HK-2 (cell line): ENCODE data around the gene ULK4.

Experiments
- DNase-seq: peaks from one replicate; pipeline ENCODE4 v3.0.0-alpha.2; 2018; ENCODE audit not compliant: unreplicated experiment

ULK4 gene

DNA sequence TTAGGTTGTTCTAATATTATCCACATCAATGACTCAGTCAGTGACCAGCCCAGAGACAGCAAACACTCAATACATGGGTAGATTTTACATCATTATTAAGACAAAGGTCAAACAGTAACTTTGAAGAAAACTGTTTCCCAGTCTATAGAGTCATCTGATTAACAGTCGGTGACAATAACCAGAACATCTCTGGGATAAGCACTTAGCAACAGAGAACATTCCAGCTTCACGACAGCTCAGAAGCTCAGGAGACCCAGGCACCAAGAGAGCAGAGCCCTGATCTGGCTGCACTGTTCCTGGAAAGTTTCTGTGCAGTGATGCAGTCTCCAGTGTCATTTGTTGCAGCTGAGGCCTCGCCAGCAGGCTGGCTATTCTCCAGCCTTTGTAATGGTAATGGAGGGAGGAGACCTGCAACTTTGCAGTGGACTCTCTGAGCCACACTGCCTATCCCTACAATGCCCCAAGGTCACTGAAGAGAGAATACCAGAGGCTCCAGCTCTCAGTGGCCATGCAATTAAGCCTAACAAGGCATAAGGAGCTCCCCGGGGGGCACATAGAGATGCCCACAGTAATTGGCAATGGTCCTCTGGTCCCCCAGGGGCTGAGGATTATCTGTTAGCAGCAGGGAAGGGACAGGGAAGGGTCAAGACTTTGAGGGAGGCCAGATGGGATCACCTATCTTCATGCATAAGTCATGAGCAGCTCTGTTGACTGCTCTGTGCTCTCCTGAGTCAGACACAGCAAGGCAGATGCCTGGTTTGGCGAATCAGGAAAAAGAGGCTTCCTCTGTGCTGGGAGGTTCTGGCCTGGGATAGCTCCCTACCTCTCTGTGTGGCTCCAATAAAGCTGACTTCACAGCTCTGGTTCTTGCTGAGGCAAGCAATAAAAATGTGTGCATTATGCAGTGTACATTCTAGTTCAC lies 599.0 kb downstream of the ULK4 start:
- DNase-seq = no peak

DNA sequence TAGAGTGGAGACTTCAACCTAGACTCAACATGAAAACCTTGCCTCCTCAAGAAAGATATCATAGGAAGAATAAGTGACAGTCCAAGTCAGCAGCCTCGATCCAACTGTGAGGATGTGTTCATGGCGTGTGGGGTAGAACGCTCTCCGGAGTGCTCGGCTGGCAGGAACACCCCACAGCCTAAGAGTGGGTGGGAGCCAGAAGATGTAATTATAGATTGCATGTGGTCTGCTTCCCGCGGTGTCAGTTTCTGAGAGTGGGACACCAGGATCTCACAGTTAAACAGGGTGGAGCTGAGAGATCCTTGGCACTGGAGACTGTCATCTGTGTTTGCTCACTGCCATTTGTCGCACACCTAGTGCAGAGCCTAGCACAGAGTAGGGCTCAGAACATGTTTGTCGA lies 604.6 kb downstream of the ULK4 start:
- no peak for DNase-seq

DNA sequence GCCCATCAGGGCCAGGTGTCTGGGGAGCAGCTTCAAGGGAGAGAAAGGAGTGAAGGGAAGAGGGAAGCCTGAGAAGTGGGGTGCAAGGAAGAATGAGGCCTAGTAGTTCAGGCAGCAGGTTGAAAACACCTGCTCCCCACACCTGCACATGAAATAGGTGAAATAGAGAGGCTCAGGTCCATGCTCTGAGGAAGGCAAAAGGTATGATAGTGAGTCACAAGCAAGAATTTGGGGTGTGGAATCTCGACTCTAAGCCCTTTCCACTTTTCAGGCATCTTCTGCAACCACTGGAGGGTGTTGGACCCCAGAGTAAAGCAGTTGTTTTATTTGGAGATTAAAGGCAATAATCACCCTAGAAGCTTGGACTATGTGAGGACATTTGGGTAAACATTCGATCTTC lies 605.1 kb downstream of the ULK4 start:
- DNase-seq = no peak

DNA sequence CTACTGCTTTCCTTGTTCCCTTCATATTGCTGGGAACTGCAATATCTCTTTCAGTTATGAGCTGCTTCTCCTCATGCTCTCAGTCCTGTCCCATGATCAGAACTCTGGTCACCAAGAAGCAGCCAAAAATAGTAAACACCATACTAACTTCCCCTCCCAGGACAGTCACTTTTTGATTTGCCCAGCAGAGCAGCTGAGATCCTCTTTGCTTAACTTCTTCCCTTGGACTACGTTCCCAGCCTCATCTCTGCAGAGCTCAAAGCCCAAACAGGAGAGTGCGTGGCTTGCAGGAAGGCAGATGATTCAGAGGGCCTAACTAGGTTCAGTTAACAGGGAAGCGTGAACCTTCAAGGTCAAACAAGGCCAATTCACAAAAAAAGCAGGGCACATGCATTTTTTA lies 609.4 kb downstream of the ULK4 start:
- DNase-seq = no peak

DNA sequence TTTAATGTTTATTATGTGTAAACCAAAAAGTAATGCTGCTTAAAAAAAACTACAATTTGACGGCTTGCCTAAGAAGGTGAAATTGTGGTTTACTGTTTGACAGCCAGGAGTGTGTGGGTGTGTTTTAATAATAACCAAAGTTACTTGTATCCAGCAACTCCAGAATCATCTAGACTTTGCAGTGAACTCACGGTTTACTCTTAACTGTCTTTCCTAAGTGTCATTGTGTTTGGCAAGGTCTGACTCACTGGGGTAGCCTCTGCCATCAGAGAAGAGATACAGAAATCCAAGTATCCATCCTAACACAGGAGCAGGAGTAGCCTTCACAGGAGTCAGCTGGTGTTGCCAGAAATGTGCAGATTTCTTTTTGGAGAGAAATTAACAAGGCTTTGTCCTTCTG lies 611.5 kb downstream of the ULK4 start:
- DNase-seq = no peak

DNA sequence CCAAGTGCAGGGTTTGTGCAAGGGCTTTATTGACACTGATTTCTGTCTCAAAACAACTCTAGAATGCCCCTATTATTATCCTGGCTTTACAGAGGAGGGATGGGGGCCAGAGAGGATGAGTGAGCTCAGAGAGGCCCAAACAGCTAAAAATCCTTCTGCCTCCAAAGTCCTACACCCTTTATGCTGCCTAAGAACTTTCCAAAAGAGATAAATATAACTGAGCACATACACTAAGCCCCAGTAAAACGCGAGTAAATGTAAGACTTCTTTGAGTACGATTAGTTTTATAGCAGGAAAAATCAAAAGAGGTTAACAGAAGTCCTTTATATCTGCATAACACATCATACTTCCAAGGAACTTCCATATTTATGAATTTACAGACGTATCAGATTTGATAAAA lies 613.5 kb downstream of the ULK4 start:
- DNase-seq = no peak

DNA sequence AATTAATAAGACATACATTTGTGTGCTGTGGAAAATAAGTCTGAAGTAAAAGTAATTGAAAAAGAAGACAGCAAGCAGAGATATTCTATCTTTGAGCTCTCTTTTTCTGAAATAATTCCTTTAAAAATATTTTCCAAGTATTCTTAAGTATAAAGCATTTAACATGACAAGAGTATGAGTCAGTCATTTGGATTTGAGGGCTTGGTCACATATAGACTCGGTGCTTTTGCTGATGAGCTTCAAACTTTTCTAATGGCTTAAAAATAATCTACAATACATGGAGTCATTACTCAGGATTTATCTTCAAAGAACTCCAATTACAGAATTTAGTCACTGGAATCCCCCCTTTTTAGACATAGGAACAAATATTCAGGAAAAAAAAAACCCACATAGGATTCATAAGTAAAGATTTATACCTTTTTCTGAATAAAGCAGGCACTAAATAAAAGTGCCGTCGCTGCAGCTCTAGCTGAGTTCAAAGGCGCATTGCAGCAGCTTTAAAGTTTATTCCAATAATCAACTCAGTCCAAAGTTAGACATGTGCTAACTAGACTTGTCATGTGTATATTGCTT lies 615.1 kb downstream of the ULK4 start:
- DNase-seq = no peak

DNA sequence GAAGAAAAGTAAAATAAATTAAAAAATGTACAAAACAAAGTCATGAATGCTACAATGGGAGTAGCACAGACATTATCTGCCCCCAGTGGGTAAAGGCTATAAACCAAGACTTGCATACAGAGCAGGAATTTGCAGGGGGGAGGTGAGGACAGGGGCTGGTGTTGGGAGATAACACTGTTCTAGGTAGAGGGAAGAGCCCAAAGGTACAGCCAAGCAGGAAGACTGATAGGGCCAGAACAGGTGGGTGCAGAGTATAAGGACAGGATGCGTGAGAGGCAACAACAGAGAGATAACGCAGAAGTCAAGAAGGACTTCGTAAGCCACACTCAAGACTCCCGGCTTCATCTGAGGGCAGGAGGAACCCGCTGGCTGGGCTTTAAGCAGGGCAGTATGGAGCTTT lies 616.1 kb downstream of the ULK4 start:
- DNase-seq = no peak

DNA sequence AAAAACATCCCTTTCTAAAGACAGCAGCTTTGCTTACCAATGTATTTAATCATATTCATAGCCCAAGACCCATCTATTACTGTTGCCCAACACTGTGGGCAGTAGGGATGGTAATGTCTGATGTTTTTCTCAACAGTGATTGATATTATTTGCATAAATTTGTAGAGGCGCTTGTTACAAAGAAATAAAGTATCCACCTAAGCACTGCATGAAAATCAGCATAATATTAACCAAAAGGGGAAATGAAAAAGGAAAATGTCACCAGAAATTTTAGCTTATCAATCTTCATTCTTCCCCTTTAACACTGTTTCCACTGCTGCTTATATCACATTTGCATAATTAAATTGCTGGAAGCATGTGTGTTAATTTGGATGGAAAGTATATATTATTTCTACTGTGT lies 622.1 kb downstream of the ULK4 start:
- DNase-seq = no peak

DNA sequence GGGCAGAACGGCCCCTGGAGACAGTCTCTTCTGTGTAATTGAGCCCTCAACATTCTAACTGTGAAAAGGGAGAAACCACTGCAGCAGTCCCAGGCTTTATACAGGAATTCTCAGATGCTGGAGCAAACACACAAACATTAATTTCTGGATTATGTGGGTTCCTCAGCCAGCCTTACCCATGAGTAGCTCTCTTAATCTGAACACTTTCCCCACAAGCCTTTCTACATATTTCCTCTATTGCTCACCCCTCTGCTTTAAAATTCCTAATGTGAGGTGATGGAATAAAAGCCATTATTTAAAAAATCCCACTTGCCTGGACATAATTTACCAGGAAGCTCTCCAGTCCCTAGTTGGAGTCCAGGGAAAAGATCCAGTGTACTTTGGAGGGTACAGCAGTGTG lies 623.6 kb downstream of the ULK4 start:
- DNase-seq = no peak

DNA sequence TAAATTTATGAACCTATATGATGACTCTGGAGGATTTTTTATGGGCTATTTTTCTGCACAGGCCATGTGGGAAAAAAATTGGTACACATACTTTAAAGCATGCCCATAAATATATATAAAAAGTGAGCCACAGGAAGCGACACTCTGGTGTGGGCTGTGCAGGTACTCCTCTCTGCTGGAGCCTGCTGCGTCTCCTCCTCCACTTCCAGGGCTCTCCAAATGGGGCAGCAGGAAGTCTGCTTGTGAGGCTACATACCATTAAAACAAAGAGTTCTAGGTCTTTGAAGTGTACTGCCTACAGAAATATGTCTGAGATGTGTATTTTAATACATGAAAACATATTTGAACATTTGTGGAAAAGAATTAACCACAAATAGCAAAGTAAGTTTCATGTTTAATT lies 627.5 kb downstream of the ULK4 start:
- DNase-seq = no peak

DNA sequence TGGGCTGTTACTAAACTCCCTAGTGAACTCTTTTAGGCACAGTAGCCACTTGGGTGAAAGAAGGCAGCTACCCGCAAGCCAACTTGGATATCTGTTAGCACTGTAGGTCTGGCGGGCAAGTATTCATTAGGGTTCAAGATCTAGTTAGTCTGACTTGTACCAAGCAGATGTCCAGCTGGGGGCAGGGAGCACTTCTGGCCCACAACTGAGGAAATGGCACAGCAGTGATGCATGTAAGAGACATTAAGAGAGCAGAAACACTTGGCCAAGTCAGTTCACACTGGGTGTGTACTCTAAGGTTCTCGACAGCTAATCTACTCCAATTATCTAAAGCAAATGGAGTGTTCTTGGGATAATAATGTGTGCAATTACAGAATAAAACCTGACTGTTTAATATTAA lies 630.9 kb downstream of the ULK4 start:
- no peak for DNase-seq

DNA sequence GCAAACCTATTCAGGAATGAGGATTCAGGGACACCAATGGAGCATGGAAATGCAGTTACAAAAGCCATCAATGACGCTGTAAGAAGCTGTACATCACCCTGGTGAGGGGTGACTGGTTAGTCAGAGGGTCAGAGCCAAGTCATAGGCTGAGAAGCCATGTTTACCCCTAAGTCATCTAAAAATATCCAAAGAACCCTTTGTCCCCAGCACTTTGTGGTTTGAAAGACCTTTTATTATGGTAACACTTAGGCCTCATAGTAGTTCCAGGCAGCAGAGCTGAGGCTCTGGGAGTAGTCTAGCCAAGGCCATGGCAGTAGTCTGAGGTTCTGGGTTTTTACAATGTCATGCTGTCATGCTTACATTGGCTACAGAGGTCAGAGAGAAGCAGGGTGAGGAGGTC lies 631.4 kb downstream of the ULK4 start:
- DNase-seq = no peak

DNA sequence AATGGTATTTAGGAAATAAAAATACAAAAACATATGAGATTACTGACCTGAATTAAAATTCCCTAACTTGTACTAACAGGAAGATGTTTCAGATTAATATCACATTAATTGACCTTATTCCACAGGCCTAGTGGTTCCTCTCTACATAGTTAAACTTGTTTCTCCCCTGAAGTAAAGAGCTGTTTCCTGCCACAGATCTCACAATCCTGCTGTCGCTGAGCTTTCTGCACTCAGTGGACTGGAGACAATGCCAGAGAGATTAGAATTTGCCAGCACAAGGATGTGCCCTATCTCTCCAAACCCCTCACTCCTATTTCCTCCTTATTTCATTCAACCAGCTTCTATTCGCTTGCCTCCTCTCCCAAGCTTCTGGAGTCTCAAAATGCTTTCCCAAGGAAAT lies 632.0 kb downstream of the ULK4 start:
- DNase-seq = no peak

DNA sequence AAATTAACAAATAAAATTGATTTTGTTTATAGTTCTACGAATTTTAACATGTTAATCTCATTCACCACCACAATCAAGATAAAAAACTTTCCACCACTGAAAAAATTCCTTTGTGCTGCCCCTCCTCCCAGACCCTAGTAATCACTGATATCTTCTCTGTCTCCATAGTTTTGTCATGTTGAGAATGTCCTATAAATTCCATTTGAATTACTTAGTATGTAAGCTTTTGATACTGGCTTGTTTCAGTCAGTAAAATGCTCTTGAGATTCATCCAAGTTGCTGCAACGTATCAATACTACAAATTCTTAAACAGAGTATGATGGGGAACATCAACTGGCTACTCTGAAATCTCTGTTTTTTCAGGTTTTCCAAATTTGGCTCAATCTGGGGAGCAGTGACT lies 633.0 kb downstream of the ULK4 start:
- DNase-seq = no peak

DNA sequence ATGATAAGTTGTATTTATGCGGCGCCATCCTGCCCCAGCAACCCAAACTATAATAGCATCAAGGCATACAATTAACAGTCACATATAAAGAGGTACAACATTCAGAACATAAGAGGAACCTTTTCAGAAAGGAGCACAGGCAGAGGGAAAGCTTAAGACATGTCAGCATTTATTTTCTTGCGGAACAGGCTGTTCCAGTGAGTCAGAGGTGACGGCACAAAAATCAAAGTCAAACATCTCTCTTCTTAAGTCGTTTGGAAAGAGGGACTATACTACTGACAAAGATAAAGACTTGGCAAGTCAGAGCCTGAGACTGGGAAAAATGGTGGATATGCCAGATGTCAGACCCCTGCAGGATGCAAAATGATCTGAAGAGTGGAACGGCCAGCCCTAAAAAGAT lies 634.2 kb downstream of the ULK4 start:
- DNase-seq = no peak

DNA sequence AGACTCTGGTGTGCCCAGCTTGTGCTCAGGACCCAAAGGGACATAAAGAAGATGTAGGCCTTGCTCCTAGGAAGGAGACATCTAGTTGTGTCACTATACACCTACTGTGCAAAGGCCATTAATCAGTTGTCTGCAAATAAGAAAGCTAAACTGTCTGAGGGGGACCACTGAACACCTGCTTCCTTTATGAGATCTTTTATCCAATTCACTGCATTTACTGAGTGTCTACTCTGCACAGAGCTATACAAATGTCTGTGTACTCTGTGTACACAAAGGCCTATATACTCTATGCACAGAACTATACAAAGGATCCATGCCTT lies 637.8 kb downstream of the ULK4 start:
- no peak for DNase-seq

DNA sequence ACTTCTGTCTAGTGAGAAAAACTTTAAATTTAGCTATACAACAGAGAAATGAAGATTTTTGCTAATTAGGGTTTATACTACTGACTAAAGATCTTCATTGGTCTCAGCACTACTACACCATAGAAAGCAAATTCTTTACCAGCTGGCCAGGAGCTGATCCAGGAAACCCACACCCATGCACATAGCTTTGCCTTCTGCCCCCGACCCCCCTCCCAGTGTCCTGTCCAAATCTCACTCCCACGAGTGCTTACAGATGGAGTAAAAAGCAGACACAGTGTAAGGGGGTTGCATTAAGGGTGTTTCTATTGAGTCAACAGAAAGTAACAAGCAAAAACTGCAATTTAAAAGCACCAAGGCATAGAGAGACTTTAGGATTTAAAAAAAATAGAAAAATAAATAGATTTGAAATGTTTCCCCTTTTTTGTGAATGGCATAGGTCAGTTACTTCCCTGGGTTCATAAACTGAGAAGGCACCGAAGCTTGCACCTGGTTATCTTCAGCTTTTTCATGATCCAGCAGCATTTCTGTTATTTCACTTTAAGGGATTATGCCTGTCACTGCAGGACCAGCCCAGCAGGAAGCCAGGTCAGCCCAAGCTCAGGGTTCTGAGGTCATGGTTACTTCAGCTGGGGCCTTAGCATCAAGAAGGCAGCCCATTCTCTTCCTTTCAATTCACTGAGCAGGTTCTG lies 638.3 kb downstream of the ULK4 start:
- no peak for DNase-seq

DNA sequence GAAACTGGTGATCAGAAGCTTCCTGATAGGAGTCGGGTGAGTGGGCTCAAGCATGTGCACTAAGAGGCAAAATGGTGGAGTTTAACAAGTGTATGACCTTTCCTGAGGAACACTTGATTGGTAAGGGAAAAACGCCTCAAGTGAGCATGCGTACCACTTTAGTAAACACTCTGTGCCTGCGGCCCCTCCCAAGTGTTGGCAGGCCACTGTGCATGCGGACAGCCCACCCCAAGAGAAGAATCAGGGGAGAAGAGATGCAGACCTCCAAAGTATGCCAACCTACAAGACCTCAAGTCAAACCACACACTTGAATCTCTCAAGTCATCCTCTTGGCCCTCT lies 640.3 kb downstream of the ULK4 start:
- DNase-seq = no peak

DNA sequence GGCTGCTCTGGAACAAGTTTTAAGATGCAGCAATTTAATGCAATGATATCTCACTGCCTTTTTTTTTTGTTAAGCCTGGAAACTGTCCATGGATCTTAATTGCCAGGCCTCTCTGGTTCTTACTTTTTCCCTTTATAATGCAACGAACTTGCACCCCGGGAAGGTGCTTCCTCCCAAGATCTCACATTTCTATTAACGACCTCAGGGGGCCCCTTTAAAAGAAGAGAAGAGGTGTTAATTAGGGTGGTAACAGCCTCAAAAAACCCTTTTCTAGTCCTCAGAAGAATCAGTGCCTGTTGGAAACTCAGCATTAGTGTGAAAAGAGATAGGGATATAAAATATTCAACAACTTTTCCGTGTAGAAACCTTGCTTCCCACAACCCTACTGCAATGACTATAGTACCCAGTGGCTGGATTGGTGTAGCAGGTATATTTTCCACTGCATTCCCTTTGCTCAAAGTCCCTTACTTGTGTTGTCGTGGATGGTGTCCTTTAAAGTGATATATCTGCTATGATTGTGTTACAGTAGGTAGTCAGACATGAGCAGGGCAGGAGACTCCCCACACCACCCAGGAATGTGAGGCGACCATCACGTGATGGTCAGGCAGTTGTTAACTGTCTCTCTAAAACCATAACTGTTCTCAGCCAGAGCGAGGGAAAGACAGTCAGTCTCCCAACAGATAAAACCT lies 640.8 kb downstream of the ULK4 start:
- DNase-seq = no peak

DNA sequence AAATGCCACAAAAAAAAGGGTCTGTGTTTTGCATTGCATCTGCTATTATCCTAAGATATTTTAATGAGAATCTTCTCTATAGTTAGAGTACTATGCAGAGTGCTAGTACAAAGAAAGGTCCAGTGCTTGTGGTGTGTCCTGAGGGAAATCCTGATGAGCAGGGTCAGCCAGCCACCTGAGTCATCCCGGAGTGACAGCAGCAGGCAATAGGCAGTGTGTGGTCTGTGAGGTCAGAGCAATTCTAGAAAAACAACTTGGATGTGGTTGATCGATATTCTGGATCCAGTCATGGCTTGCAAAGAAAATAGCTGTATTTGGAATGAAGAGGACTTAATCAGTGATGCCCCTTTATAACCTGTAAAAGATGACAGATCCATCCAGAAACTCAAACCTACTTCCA lies 643.4 kb downstream of the ULK4 start:
- DNase-seq = peak; percentile 50

DNA sequence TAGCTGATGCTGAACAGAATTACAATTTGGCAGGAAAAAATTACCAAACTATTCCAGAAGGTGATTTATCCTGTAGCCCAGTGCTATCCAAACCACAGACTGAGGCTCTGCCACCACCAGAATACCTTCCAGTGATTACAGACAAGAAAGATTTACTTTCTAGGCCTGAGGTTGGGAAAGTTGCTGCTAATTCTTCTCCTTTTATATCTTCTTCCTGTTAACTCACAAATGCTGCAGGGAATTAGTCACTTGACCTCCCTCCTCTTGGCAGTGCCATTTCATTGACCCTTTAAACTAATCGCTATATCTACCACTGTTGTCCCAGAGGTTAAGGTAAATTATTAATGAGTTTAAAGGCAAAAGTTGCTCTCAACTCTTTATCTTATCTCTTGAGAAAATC lies 644.2 kb downstream of the ULK4 start:
- DNase-seq = peak; percentile 18

DNA sequence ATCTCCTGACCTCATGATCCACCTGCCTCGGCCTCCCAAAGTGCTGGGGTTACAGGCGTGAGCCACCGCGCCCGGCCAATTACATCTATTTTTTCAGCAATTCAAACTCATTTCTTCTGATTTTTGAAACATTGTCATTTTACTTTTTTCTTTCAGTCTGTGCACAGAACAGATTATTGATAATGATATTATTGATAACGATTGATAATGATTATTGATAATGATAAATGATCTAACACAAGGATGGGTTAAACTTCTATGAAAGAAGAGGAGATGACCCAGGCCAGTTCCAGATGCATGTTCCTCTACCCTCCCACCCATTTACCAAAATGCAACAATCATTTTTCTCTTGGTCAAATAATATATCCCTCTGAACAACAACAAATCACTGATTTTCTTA lies 644.6 kb downstream of the ULK4 start:
- no peak for DNase-seq
